Activated CD8-positive, alpha-beta T cell treated with anti-CD3 and anti-CD28 coated beads for 36 hours (primary cell): Measurements from ENCODE around the gene TLR4. TPM values are rescaled to one million over a fixed set of nuclear protein-coding genes. Genes with fewer than 3 reads are reported as not detected.

Experiments
- ATAC-seq: fragments of 200-7000 bp; cut with Tn5 transposase; one replicate; pipeline ENCODE4 v1.10.0; 2021; ENCODE audit warnings: mild to moderate bottlenecking, moderate library complexity
- CTCF ChIA-PET: fragments of 350-600 bp; sonication (Branson Sonifier 250); formaldehyde crosslinking; loops from one replicate; lab custom pipeline; 2021; ENCODE audit warnings: antibody characterized with exemption; lab: Charles Lee
- POLR2A ChIA-PET: fragments of 350-600 bp; sonication (Branson Sonifier 250); formaldehyde crosslinking; loops from one replicate; lab custom pipeline; 2021; ENCODE audit warnings: antibody characterized with exemption; lab: Charles Lee
- DNase-seq: peaks from one replicate; pipeline ENCODE4 v3.0.0-alpha.2; 2020
- H3K27ac Mint-ChIP-seq: one replicate; pipeline ENCODE4 v1.8.0; 2021; ENCODE audit warnings: mild to moderate bottlenecking, mixed read lengths
- H3K27me3 Mint-ChIP-seq: one replicate; pipeline ENCODE4 v1.8.0; 2021; ENCODE audit warnings: mixed read lengths
- H3K36me3 Mint-ChIP-seq: one replicate; pipeline ENCODE4 v1.8.0; 2021; ENCODE audit warnings: low read depth, mixed read lengths
- H3K4me1 Mint-ChIP-seq: one replicate; pipeline ENCODE4 v1.8.0; 2021; ENCODE audit warnings: low read depth, mixed read lengths
- H3K4me3 Mint-ChIP-seq: one replicate; pipeline ENCODE4 v1.8.0; 2021; ENCODE audit warnings: mild to moderate bottlenecking, moderate library complexity, mixed read lengths
- H3K9me3 Mint-ChIP-seq: one replicate; pipeline ENCODE4 v1.8.0; 2021; ENCODE audit warnings: mixed read lengths
- intact Hi-C: fragments of 100-400 bp; cut with micrococcal nuclease; formaldehyde crosslinking; loops from one replicate; pipeline ENCODE4 v1.10.0; 2022
- total RNA-seq, 2 experiments: library from RNA; stranded (reverse); gene quantifications; one replicate each; pipeline ENCODE4 v1.2.3, GENCODE V29; 2021
- TF ChIP-seq, protein P1 (sequence below): fragments of 200-600 bp; IDR thresholded peaks from one replicate; pipeline ENCODE4 v1.8.0; 2022; ENCODE audit warnings: antibody characterized with exemption, mild to moderate bottlenecking

Gene TLR4
- total RNA-seq, 2 experiments from 2014 or later: not detected

DNA sequence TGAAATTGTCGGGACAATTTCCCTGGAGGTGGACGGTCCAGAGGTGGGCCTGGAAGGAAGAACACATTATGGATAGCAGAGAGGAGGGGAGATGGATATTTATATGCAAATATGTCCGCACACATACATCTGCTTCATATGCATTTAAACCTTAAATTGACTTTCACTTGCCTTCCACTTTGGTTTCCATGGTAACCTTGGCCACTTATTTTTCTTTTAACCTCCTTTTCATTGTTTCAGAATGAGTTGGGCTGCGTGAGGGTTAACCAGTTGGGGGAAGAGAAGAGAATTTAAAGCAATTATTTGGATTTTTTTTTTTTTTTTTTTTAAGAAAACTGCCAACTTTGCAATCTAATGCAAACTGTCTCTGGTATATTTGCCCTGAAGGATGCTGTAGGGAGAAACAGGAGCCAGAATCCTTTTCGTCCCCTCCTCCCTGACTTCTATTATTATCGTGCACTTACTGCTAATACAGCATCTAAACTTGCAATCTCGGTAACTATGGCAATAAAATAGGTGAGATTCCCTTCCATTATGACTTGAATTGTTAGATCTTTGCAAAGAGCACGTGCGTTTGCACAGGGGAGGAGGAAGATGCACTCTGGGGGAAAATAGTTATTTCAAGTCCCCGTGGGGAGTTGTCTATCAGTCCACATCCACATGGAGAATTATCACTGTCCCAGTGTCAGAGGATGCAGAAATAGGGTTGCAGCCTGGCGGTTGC is 35.6 kb downstream of the TLR4 start:
- intact Hi-C loops: no loop called here
- Mint-ChIP-seq H3K27me3 (peaks cover 10% of the 10 kb centered on the region), H3K9me3 (no peaks in the 10 kb centered on the region), H3K4me1 (peaks cover 2% of the 10 kb centered on the region), H3K4me3 (no peak overlapping the region), H3K36me3 (no peaks in the 10 kb centered on the region), H3K27ac (no peak overlapping the region)
- ChIA-PET POLR2A (no interaction called here), CTCF (no interaction called here)
- TF ChIP-seq, protein P1, sequence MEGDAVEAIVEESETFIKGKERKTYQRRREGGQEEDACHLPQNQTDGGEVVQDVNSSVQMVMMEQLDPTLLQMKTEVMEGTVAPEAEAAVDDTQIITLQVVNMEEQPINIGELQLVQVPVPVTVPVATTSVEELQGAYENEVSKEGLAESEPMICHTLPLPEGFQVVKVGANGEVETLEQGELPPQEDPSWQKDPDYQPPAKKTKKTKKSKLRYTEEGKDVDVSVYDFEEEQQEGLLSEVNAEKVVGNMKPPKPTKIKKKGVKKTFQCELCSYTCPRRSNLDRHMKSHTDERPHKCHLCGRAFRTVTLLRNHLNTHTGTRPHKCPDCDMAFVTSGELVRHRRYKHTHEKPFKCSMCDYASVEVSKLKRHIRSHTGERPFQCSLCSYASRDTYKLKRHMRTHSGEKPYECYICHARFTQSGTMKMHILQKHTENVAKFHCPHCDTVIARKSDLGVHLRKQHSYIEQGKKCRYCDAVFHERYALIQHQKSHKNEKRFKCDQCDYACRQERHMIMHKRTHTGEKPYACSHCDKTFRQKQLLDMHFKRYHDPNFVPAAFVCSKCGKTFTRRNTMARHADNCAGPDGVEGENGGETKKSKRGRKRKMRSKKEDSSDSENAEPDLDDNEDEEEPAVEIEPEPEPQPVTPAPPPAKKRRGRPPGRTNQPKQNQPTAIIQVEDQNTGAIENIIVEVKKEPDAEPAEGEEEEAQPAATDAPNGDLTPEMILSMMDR: no peak
- ATAC-seq: no peak
- no peak for DNase-seq

DNA sequence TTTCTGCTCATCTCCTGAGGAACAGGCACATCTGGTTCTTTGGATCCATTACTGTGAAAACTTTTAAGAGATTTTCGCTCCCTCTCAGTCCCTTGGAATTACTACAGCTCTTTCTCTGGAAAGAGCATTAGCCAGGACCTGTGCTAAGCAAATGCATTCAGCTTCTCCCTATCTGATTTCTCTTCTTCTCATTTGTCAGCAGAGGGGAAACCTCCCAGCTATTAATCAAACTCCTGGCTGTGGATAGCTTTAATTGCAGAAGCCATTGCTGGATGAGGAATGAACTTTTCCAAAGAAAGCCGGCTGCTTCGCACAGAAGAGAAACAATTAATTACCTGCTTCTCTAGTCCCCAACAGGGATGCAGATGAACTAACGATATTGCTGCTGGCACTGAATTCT is 37.9 kb downstream of the TLR4 start:
- Mint-ChIP-seq H3K27me3 (peaks cover 18% of the 10 kb centered on the region), H3K4me3 (no peak overlapping the region), H3K36me3 (no peaks in the 10 kb centered on the region), H3K27ac (no peak overlapping the region), H3K4me1 (peaks cover 5% of the 10 kb centered on the region), H3K9me3 (no peaks in the 10 kb centered on the region)
- intact Hi-C loops: no loop called here
- POLR2A ChIA-PET: no interaction called here
- DNase-seq (no peak), ATAC-seq (no peak)
- TF ChIP-seq, protein P1: no peak
- CTCF ChIA-PET: no interaction called here

DNA sequence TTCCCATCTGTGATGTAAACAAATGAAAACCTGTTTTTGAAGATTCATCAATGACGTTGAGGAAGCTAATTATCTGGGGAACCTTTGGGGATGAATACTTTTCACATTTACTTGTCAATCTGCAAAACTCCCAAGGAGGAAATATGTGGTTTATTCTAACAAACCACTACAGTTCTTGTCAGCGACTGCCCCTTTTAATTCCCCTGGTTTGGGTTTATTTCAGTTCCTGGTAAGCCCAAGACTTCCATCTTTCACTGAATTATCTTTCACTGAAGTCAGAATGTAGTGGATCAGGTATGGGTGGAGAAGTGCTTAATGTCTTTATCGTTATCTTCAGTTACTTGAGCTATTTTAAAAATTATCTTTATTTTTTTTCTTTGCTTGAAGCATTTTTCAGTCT is 40.2 kb downstream of the TLR4 start:
- ChIA-PET CTCF (no interaction called here), POLR2A (no interaction called here)
- Mint-ChIP-seq H3K4me3 (no peak overlapping the region), H3K27me3 (peaks cover 23% of the 10 kb centered on the region), H3K27ac (no peak overlapping the region), H3K9me3 (no peaks in the 10 kb centered on the region), H3K36me3 (no peaks in the 10 kb centered on the region), H3K4me1 (peaks cover 5% of the 10 kb centered on the region)
- TF ChIP-seq, protein P1: no peak
- intact Hi-C loops: no loop called here
- DNase-seq (no peak), ATAC-seq (no peak)

DNA sequence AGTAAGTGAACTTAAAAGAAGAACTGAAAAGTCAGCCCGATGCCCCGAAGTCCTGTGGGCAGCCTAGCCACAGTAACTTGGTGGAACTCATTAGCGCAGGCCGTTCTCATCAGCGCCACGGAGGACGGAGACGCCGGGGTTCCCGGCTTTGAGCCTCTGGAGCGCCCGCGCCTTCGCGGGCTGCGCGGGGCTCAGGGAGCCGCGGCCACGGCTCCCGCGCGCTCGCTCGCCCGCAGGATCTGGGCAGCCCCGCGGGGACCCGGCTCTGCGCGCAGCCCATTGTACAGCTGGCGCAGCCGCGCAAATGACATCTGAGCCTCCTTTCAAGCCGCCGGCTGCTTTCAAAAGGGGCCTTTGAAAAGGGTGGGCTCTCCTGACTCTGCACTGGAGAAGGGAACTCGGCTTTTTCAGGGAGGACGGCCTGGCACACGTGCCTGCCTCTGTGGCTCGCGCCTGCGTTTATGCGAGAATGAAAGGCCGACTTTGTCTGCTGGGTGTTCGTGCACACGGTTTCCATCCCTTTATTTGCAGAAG is 40.7 kb downstream of the TLR4 start:
- DNase-seq (no peak), ATAC-seq (no peak)
- Mint-ChIP-seq H3K27me3 (peaks cover 24% of the 10 kb centered on the region), H3K27ac (no peak overlapping the region), H3K9me3 (no peaks in the 10 kb centered on the region), H3K36me3 (no peaks in the 10 kb centered on the region), H3K4me3 (no peak overlapping the region), H3K4me1 (peaks cover 5% of the 10 kb centered on the region)
- TF ChIP-seq, protein P1: no peak
- ChIA-PET CTCF (no interaction called here), POLR2A (no interaction called here)
- intact Hi-C loops: no loop called here

DNA sequence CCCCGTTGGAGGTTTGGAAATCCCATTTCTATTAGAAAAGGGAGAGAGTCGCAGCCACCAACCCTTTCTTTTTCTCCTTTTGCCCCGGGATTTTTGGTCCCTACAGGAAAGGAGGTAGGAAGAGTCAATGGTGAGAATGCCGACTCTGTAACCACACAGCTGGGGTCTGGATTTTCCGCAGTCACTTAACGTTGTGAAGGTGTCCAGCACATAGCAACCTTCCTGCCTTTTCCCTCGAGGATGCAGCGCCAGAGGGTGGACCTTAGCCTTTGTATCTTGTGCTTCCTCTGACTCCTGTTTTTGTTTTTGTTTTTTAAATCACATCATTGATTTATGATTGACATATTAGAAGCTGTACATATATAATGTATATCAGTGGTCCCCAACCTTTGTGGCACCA is 41.4 kb downstream of the TLR4 start:
- ChIA-PET POLR2A (no interaction called here), CTCF (no interaction called here)
- Mint-ChIP-seq H3K4me1 (peaks cover 5% of the 10 kb centered on the region), H3K27me3 (peaks cover 26% of the 10 kb centered on the region), H3K9me3 (no peaks in the 10 kb centered on the region), H3K27ac (no peak overlapping the region), H3K4me3 (no peak overlapping the region), H3K36me3 (no peaks in the 10 kb centered on the region)
- intact Hi-C loops: no loop called here
- no peak for ATAC-seq
- TF ChIP-seq, protein P1: no peak
- no peak for DNase-seq
